H9 (cell line): ENCODE results near the gene TOGARAM2. TPM values are rescaled to one million over a fixed set of nuclear protein-coding genes. Genes with fewer than 3 reads are reported as not detected.

ENCODE experiments used
- DNase-seq: peaks from one replicate; pipeline ENCODE4 v3.0.0-alpha.2; 2017
- H2AFZ ChIP-seq: one replicate; pipeline ENCODE4 v1.6.1; 2013; ENCODE audit warnings: mild to moderate bottlenecking, low read length, control low read depth, moderate library complexity
- H2AK5ac ChIP-seq: 2 replicates; pipeline ENCODE4 v1.6.1; 2013; ENCODE audit warnings: low read length, control low read depth, mixed read lengths; ENCODE audit not compliant: insufficient read length
- H2BK120ac ChIP-seq: one replicate; pipeline ENCODE4 v1.6.1; 2013; ENCODE audit warnings: low read depth, mild to moderate bottlenecking, low read length, control low read depth, inconsistent platforms; ENCODE audit not compliant: poor library complexity, severe bottlenecking
- H2BK12ac ChIP-seq: 2 replicates; pipeline ENCODE4 v1.6.1; 2013; ENCODE audit warnings: low read length, control low read depth, mixed read lengths, low read depth; ENCODE audit not compliant: insufficient read length
- H2BK15ac ChIP-seq: 2 replicates; pipeline ENCODE4 v1.6.1; 2013; ENCODE audit warnings: low read depth, low read length, control low read depth
- H2BK20ac ChIP-seq: one replicate; pipeline ENCODE4 v1.6.1; 2013; ENCODE audit warnings: low read depth, mild to moderate bottlenecking, low read length, control low read depth, inconsistent platforms; ENCODE audit not compliant: poor library complexity, severe bottlenecking
- H2BK5ac ChIP-seq: 2 replicates; pipeline ENCODE4 v1.6.1; 2013; ENCODE audit warnings: low read length, control low read depth, mixed read lengths; ENCODE audit not compliant: insufficient read length
- H3K14ac ChIP-seq: 2 replicates; pipeline ENCODE4 v1.6.1; 2013; ENCODE audit warnings: low read length, control low read depth; ENCODE audit not compliant: insufficient read depth
- H3K18ac ChIP-seq: 2 replicates; pipeline ENCODE4 v1.6.1; 2013; ENCODE audit warnings: low read depth, mild to moderate bottlenecking, mixed read lengths, low read length, control low read depth; ENCODE audit not compliant: insufficient read length
- H3K23ac ChIP-seq: 2 replicates; pipeline ENCODE4 v1.6.1; 2013; ENCODE audit warnings: low read length, control low read depth, mixed read lengths, low read depth; ENCODE audit not compliant: insufficient read length
- H3K23me2 ChIP-seq: 2 replicates; pipeline ENCODE4 v1.6.1; 2013; ENCODE audit warnings: low read depth, mild to moderate bottlenecking, mixed read lengths, low read length, control low read depth; ENCODE audit not compliant: insufficient read length, poor library complexity, severe bottlenecking
- H3K27ac ChIP-seq: 2 replicates; pipeline ENCODE4 v1.5.1; 2013; ENCODE audit warnings: low read length, control low read depth, mixed read lengths, low read depth; ENCODE audit not compliant: insufficient read length
- H3K27me3 ChIP-seq: 2 replicates; pipeline ENCODE4 v1.6.1; 2013; ENCODE audit warnings: low read length, control low read depth, inconsistent platforms; ENCODE audit not compliant: insufficient read depth
- H3K4ac ChIP-seq: 2 replicates; pipeline ENCODE4 v1.6.1; 2013; ENCODE audit warnings: low read depth, mild to moderate bottlenecking, control low read depth, inconsistent platforms, low read length, moderate library complexity
- H3K4me1 ChIP-seq: 2 replicates; pipeline ENCODE4 v1.6.1; 2013; ENCODE audit warnings: low read length, control low read depth, inconsistent platforms; ENCODE audit not compliant: insufficient read depth
- H3K4me2 ChIP-seq: 2 replicates; pipeline ENCODE4 v1.6.1; 2013; ENCODE audit warnings: low read length, control low read depth, mixed read lengths; ENCODE audit not compliant: insufficient read length, insufficient read depth
- H3K56ac ChIP-seq: 2 replicates; pipeline ENCODE4 v1.6.1; 2013; ENCODE audit warnings: low read depth, mild to moderate bottlenecking, mixed read lengths, low read length, control low read depth; ENCODE audit not compliant: insufficient read length
- H3K79me1 ChIP-seq: 2 replicates; pipeline ENCODE4 v1.6.1; 2013; ENCODE audit warnings: low read depth, mild to moderate bottlenecking, moderate library complexity, low read length, control low read depth, inconsistent platforms; ENCODE audit not compliant: insufficient read depth, poor library complexity, severe bottlenecking
- H3K79me2 ChIP-seq: 2 replicates; pipeline ENCODE4 v1.6.1; 2013; ENCODE audit warnings: low read length, control low read depth, inconsistent platforms; ENCODE audit not compliant: insufficient read depth
- H3K9ac ChIP-seq: 2 replicates; pipeline ENCODE4 v1.6.1; 2013; ENCODE audit warnings: low read length, control low read depth, mixed read lengths; ENCODE audit not compliant: insufficient read length; ENCODE audit errors: extremely low read depth
- H3K9me3 ChIP-seq: one replicate; pipeline ENCODE4 v1.6.1; 2013; ENCODE audit warnings: low read depth, low read length, inconsistent platforms; ENCODE audit not compliant: control insufficient read depth
- H3T11ph ChIP-seq: one replicate; pipeline ENCODE4 v1.6.1; 2013; ENCODE audit warnings: mild to moderate bottlenecking, low read length, control low read depth, inconsistent platforms
- H4K20me1 ChIP-seq: one replicate; pipeline ENCODE4 v1.6.1; 2013; ENCODE audit not compliant: control insufficient read depth, insufficient read length, insufficient read depth
- H4K5ac ChIP-seq: 2 replicates; pipeline ENCODE4 v1.6.1; 2013; ENCODE audit warnings: low read depth, mild to moderate bottlenecking, mixed read lengths, low read length, control low read depth; ENCODE audit not compliant: insufficient read length
- H4K8ac ChIP-seq: replicated peaks from 2 replicates; pipeline ENCODE4 v1.6.1; 2013; ENCODE audit warnings: low read length, control low read depth, mixed read lengths, low read depth; ENCODE audit not compliant: insufficient read length
- H4K91ac ChIP-seq: 2 replicates; pipeline ENCODE4 v1.6.1; 2013; ENCODE audit warnings: low read depth, mild to moderate bottlenecking, moderate library complexity, mixed read lengths, low read length, control low read depth; ENCODE audit not compliant: insufficient read length
- H3K27ac Mint-ChIP-seq, 3 experiments: 2 replicates in 2 of 3; 3 replicates in 1 of 3; pipeline ENCODE4 v1.8.0; 2020 to 2021; ENCODE audit warnings: mixed read lengths in 3 of 3, mild to moderate bottlenecking in 1 of 3, moderate library complexity in 1 of 3
- H3K27me3 Mint-ChIP-seq: 2 replicates; pipeline ENCODE4 v1.8.0; 2021; ENCODE audit warnings: low read depth, mild to moderate bottlenecking, moderate library complexity, mixed read lengths
- H3K36me3 Mint-ChIP-seq, 3 experiments: 2 replicates in 2 of 3; 3 replicates in 1 of 3; pipeline ENCODE4 v1.8.0; 2020 to 2021; ENCODE audit warnings: low read depth in 3 of 3, mixed read lengths in 3 of 3; ENCODE audit not compliant: insufficient read depth in 1 of 3
- H3K4me1 Mint-ChIP-seq, 2 experiments: 2 replicates each; pipeline ENCODE4 v1.8.0; 2020; ENCODE audit warnings: mixed read lengths in 2 of 2
- H3K4me3 Mint-ChIP-seq, 2 experiments: 2 replicates in 1 of 2; 3 replicates in 1 of 2; pipeline ENCODE4 v1.8.0; 2020 to 2021; ENCODE audit warnings: mild to moderate bottlenecking in 2 of 2, mixed read lengths in 2 of 2, moderate library complexity in 1 of 2
- H3K9me3 Mint-ChIP-seq, 2 experiments: 2 replicates in 1 of 2; 3 replicates in 1 of 2; pipeline ENCODE4 v1.8.0; 2020; ENCODE audit warnings: mild to moderate bottlenecking in 2 of 2, mixed read lengths in 2 of 2, moderate library complexity in 1 of 2
- WGBS: extraction: QIAGEN DNeasy Blood & Tissue Kit; methylation state at CpG from one replicate; pipeline ENCODE4 v1.1.7; 2013; ENCODE audit warnings: missing lambda C conversion rate, low lambda C conversion rate, mixed read lengths; ENCODE audit not compliant: insufficient read length; ENCODE audit errors: extremely low coverage; 5-methylcytosine and 5-hydroxymethylcytosine counted together
- total RNA-seq: library from RNA; stranded (reverse); gene quantifications from 2 replicates; pipeline ENCODE4 v1.2.1, GENCODE V29; 2021
- TF ChIP-seq, protein P1 (sequence below): fragments of 200-600 bp; sonication (generic); conservative IDR thresholded peaks from 3 replicates; pipeline ENCODE4 v1.8.0; 2021; ENCODE audit warnings: antibody characterized with exemption, mild to moderate bottlenecking

The TOGARAM2 gene
- total RNA-seq, 1 experiment from 2014 or later, result 0.83 TPM

GRCh38 chr2:29054430-29054829 is 73.3 kb downstream of the TOGARAM2 start:
- no peaks in the 10 kb centered on the region for H3K9me3 ChIP-seq
- H2BK5ac ChIP-seq, result no peak overlapping the region
- no peak overlapping the region for H3K23ac ChIP-seq
- no peak overlapping the region for H3K4ac ChIP-seq
- H3K4me2 ChIP-seq, result no peak overlapping the region
- no peak overlapping the region for H4K91ac ChIP-seq
- H3K79me1 ChIP-seq, result no peaks in the 10 kb centered on the region
- no peak overlapping the region for H3K56ac ChIP-seq
- Mint-ChIP-seq H3K27me3 (peaks cover 5% of the 10 kb centered on the region), H3K27ac (no peak overlapping the region), H3K4me1 (peaks cover 20% of the 10 kb centered on the region in 2 experiments), H3K9me3 (no peaks in the 10 kb centered on the region), H3K36me3 (no peaks in the 10 kb centered on the region), H3K4me3 (no peak overlapping the region)
- H2BK120ac ChIP-seq, result no peak overlapping the region
- H2BK20ac ChIP-seq, result no peak overlapping the region
- no peaks in the 10 kb centered on the region for H3K79me2 ChIP-seq
- H4K5ac ChIP-seq, result no peak overlapping the region
- TF ChIP-seq, protein P1, sequence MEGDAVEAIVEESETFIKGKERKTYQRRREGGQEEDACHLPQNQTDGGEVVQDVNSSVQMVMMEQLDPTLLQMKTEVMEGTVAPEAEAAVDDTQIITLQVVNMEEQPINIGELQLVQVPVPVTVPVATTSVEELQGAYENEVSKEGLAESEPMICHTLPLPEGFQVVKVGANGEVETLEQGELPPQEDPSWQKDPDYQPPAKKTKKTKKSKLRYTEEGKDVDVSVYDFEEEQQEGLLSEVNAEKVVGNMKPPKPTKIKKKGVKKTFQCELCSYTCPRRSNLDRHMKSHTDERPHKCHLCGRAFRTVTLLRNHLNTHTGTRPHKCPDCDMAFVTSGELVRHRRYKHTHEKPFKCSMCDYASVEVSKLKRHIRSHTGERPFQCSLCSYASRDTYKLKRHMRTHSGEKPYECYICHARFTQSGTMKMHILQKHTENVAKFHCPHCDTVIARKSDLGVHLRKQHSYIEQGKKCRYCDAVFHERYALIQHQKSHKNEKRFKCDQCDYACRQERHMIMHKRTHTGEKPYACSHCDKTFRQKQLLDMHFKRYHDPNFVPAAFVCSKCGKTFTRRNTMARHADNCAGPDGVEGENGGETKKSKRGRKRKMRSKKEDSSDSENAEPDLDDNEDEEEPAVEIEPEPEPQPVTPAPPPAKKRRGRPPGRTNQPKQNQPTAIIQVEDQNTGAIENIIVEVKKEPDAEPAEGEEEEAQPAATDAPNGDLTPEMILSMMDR, result no peak
- peaks cover 4% of the 10 kb centered on the region; the same call in 1 of the 2 replicates for H3K4me1 ChIP-seq
- no peak overlapping the region for H3T11ph ChIP-seq
- H2BK12ac ChIP-seq, result no peak overlapping the region
- H3K23me2 ChIP-seq, result no peaks in the 10 kb centered on the region
- no peak overlapping the region for H3K9ac ChIP-seq
- DNase-seq, result no peak
- H2AK5ac ChIP-seq, result no peak overlapping the region
- H2AFZ ChIP-seq, result no peak overlapping the region
- H3K14ac ChIP-seq, result no peak overlapping the region
- no peak overlapping the region for H4K8ac ChIP-seq
- no peaks in the 10 kb centered on the region for H3K27me3 ChIP-seq
- H2BK15ac ChIP-seq, result no peak overlapping the region
- no peaks in the 10 kb centered on the region for H4K20me1 ChIP-seq
- H3K27ac ChIP-seq, result no peak overlapping the region
- no CpG with 5 or more reads among the region's 7 CpGs for WGBS
- no peak overlapping the region for H3K18ac ChIP-seq
